Forelimb muscle (tissue), 1 donor: ENCODE measurements around the gene TAF5. TPM values are rescaled to one million over a fixed set of nuclear protein-coding genes. Genes with fewer than 3 reads are reported as not detected.
"Not testable (repeated sequence)": the region's sequence is repeated elsewhere in the genome, so short reads cannot be mapped to it uniquely, and the experiment has no call there.

ENCODE experiments used
- DNase-seq: peaks from one replicate; pipeline ENCODE4 v3.0.0-alpha.2; 2013; ENCODE audit warnings: low read depth
- polyA plus RNA-seq: library from polyadenylated mRNA; unstranded; fragments of 120-200 nt; gene quantifications from one replicate; pipeline ENCODE4 v1.2.1, GENCODE V29; 2013; ENCODE audit not compliant: insufficient read length

Gene TAF5
- polyA plus RNA-seq, 1 donor: 3.8 TPM

DNA sequence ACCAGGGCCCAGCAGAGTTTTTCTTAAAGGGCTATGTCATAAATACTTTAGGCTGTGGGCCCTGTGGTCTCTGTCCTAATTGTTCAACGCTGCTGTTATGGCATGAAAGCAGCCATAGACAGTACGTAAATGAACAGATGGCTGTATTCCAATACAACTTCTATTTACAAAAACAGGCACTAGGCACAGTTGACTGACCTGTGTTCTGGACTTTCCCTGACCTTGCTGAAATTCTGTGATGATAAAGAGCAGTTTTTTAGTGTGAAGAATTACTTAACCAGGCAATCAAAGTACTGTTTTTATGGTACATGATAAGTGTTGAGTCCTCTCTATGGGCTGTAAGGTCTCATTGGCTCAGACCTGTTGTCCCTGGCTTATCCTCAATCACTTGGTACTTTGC, 45.8 kb downstream of the TAF5 start:
- DNase-seq: no peak

DNA sequence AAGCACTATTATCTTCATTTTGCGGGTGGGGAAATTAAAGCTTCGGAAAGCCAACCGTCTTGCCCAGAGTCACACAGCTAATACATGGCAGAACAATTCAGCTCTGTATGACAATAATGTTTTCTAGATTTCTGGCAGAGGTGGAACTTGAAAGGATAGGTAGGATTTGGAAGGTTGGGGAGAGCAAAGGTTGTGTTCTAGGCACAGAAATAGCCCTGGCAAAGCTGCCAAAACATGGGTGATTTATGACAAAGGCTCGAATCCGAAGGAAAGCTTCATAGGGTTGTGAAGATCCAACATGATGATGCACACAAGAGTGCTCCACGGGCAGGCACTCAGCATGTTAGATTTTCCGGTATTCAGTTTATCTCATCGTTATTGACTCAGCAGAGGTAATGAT, 47.8 kb downstream of the TAF5 start:
- no peak for DNase-seq

DNA sequence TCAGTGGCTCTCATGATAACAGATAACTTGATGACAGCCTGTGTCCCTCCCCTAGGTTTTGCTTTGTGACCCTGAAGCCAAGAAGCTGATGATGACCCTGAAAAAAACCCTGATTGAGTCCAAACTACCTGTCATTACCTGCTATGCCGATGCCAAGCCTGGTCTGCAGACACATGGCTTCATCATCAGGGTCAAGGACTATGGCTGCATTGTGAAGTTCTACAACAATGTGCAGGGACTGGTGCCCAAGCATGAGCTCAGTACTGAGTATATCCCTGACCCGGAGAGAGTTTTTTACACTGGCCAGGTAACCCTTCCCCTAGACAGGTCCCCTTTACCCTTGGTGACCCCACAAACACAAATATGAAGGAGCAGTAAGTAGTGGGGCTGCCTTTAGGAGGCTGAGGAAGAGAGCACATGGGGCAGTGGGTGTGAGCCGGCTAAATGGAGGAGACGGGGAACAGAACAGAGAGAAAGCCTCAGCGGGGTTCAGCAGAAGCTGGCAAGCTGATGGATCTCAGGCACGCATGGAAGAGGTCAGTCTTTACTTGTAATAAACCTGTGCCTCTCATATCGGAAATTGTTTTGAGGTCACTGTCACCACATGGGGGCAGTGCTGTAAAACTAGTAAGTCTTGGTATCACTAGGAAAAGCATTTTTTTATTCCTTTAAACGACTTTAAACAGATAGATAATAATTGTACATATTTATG, 48.8 kb downstream of the TAF5 start:
- DNase-seq: peak; percentile 43

DNA sequence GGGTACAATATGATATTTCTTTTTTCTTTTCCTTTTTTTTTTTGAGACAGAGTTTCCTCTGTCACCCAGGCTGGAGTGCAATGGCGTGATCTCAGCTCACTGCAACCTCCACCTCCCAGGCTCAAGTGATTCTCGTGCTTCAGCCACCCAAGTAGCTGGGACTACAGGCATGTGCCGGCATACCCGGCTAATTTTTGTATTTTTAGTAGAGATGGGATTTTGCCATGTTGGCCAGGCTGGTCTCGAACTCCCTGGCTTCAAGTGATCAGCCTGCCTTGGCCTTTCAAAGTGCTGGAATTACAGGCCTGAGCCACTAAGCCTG, 49.3 kb downstream of the TAF5 start:
- not testable (repeated sequence) for DNase-seq

DNA sequence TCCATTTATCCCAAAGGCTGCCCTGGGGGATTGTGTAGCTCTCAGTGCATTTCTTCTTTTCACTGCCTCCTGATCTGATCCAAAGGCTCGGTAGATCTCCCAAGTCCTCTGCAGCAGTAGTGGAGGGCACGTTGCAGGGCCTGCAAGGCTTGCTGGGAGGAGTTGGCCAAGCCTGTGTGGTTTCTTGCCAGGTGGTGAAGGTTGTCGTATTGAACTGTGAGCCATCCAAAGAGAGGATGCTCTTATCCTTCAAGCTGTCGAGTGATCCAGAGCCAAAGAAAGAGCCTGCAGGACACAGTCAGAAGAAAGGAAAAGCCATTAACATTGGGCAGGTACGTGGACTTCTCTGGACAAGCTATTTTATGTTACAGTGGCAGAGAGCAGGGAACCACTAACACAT, 49.8 kb downstream of the TAF5 start:
- DNase-seq: no peak

DNA sequence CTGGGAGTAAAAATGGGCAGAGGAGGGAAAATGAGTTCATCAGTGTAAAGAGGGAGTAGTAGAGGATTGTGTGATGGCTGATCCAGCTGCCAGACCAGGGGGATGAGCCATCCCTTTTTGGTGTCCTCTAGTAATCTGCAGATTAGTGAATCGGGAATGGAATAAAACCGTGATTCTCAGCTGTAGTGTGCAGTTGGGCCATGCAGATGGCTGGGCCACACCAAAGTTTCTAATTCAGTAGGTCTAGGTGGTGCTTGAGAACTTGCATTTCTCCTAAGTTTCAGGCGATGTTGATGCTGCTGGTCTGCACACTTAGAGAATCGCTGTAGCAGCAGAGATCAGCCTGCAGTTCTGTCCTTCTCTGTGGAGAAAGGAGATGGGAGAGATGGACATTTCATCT, 51.3 kb downstream of the TAF5 start:
- no peak for DNase-seq

DNA sequence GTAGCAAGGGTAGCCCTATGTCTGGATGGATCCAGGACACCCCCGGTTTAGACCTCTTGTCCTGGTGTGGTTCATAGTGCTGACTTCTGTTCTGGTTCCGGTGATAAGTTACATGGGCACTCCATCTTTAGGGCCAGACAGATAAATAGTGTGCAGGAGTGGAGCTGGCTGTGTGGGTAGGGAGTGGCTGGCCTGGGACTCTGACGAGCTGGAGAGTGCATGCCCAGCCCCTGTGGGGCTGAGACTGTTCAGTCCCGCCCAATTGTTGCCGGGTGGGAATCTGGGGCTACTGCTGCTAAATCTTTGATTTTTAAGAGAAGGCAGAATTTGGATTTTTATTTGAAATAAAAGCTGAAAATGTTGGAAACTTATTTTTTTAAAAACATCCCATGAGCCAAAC, 56.0 kb downstream of the TAF5 start:
- no peak for DNase-seq

DNA sequence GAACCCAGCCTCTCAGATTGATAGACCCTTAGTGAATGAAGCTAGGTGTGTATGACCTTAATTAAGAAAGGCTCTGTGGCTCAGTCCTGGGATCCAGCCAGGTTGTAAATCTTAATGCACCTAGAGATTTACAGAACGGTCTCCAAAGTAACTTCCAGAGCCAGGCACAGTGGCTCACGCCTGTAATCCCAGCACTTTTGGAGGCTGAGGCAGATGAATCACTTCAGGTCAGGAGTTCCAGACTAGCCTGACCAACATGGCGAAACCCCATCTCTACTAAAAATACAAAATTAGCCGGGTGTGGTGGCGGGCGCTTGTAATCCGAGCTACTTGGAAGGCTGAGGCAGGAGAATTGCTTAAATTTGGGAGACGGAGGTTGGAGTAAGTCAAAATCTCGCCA, 60.1 kb downstream of the TAF5 start:
- DNase-seq: no peak

DNA sequence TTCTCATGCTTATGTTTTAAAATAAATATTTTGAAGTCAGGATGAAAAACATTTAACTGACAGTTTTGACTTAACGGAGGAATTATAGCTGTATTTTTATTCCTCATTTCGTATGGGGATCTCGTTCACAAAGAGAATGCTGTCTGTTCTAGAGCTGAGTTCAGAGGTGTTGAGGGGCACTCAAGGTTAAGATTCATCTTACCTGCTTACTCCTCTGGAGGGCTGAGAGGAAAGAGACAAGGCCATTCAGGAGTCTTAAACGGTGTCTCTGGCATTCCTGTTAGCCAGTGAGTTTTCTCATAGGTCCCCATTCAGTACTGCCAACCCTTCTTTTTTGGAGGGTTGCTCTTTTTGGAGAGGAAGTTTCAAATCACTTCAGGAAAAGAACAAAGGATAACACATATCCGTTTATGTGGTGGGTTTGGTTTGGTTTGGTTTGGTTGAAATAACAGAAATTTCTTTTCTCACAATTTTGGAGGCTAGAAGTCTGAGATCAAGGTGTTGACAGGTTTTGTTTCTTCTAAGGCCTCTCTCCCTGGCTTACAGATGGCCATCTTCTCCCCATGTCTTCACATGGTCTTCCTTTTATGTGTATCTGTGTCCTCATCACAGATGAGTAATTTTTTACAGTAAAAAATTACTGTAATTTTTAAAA, 61.3 kb downstream of the TAF5 start:
- DNase-seq: no peak

DNA sequence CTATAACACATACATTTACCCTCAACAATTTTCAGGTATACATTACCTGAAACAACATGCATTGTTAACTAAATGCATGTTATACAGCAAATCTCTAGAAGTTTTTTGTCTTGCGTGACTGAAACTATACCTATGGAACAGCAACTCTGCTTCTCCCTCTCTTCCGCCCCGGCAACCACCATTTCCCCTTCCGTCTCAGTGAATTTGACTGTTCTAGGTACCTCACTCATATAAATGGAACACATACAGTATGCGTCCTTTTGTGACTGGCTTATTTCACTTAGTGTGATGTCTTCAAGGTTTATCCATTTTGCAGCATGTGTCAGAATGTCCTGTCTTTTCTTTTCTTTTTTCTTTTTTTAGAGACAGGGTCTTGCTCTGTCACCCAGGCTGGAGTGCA, 61.9 kb downstream of the TAF5 start:
- DNase-seq: no peak

DNA sequence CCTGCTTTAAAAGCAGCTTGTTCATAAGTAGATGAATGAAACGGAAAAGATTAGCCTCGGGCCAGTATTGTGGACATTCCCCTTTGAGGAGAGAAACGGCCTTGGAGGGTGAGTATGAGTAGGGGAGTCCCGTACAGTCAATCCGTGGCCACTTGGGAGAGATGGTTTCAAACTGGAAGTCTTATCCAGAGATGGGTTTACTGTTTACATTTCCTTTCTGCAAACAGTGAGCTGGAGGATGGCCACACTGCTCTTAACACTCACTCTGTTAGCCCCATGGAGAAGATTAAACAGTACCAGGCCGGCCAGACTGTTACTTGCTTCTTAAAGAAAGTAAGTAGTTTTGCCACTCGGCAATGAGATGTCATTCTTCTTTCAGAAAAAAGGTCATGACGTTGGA, 64.1 kb downstream of the TAF5 start:
- DNase-seq: no peak

DNA sequence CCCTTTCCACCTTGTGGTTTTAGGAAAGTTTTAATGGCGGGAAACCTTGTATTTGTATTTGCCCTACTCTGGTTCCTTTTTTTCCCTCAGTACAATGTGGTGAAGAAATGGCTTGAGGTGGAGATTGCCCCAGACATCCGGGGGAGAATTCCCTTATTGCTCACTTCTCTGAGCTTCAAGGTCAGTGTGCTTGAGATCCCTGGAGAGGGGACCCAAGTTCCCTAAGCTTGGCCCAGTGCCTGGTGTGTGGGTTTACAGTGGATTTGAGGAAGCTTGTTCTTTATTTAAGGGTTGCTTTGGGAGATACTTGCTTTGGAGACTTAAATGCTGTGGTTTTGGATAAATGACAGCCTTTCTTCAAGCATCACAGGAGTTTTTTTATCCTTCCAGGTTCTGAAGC, 66.1 kb downstream of the TAF5 start:
- no peak for DNase-seq

Other genes with a start within 250 kb of the TAF5 start
- 134 TPM for gene NT5C2, start 174.7 kb upstream of the TAF5 start, polyA plus RNA-seq
- gene RPEL1, start 122.1 kb upstream of the TAF5 start, polyA plus RNA-seq: not detected
- 0.15 TPM for gene INA, start 90.8 kb upstream of the TAF5 start, polyA plus RNA-seq
- 8.5 TPM for gene PCGF6, start 16.8 kb upstream of the TAF5 start, polyA plus RNA-seq
- 225 TPM for gene ATP5MK, start 28.5 kb downstream of the TAF5 start, polyA plus RNA-seq
- gene PDCD11, start 28.6 kb downstream of the TAF5 start, polyA plus RNA-seq: 24.6 TPM
- 14.4 TPM for gene CALHM2, start 84.4 kb downstream of the TAF5 start, polyA plus RNA-seq
- 0.04 TPM for gene CALHM1, start 90.9 kb downstream of the TAF5 start, polyA plus RNA-seq
- not detected for gene CALHM3, start 111.3 kb downstream of the TAF5 start, polyA plus RNA-seq
- 40.5 TPM for gene NEURL1, start 125.7 kb downstream of the TAF5 start, polyA plus RNA-seq